GM18870 (cell line): Measurements from ENCODE around the gene ALKBH2.
A peak's percentile ranks its signal among the peaks of the same experiment; 100 is the strongest.

ENCODE experiments used
- ATAC-seq: cut with Tn5 transposase; IDR thresholded peaks from one replicate; pipeline ENCODE4 v1.9.1; 2021; ENCODE audit warnings: moderate library complexity; ENCODE audit not compliant: unreplicated experiment

ALKBH2 gene

GRCh38 chr12:109114644-109115043 lies 21.4 kb upstream of the ALKBH2 start:
- no peak for ATAC-seq

GRCh38 chr12:109113661-109114321 lies 20.5 kb upstream of the ALKBH2 start:
- ATAC-seq = no peak

GRCh38 chr12:109112720-109113465 lies 19.6 kb upstream of the ALKBH2 start:
- ATAC-seq = no peak

- no peak for ATAC-seq
Observed at GRCh38 chr12:109110988-109111495, 17.8 kb upstream of the ALKBH2 start.

GRCh38 chr12:109109746-109110350 lies 16.6 kb upstream of the ALKBH2 start:
- no peak for ATAC-seq

- ATAC-seq = no peak
Observed at GRCh38 chr12:109105176-109105575, 11.9 kb upstream of the ALKBH2 start.

GRCh38 chr12:109102491-109102890 lies 9.2 kb upstream of the ALKBH2 start:
- ATAC-seq = no peak

- no peak for ATAC-seq
Observed at GRCh38 chr12:109100741-109101140, 7.5 kb upstream of the ALKBH2 start.

GRCh38 chr12:109099431-109100020 lies 6.3 kb upstream of the ALKBH2 start:
- ATAC-seq = no peak

- ATAC-seq = no peak
Observed at GRCh38 chr12:109098651-109099050, 5.4 kb upstream of the ALKBH2 start.

- ATAC-seq = peak; percentile 31
Observed at GRCh38 chr12:109098183-109098604, 4.9 kb upstream of the ALKBH2 start.

- ATAC-seq = peak; percentile 56
Observed at GRCh38 chr12:109097435-109098182, 4.3 kb upstream of the ALKBH2 start, which contains the start of gene UNG. UNG (plus strand) TSS chr12:109097597; CDS start chr12:109097680, 83 bp downstream.

GRCh38 chr12:109097140-109097434 lies 3.8 kb upstream of the ALKBH2 start:
- ATAC-seq = no peak

- no peak for ATAC-seq
Observed at GRCh38 chr12:109092497-109093021, 713 bp downstream of the ALKBH2 start.

- ATAC-seq = no peak
Observed at GRCh38 chr12:109089683-109090082, 3.6 kb downstream of the ALKBH2 start.

- ATAC-seq = no peak
Observed at GRCh38 chr12:109088818-109089217, 4.5 kb downstream of the ALKBH2 start.

GRCh38 chr12:109087250-109087649 lies 6.0 kb downstream of the ALKBH2 start:
- ATAC-seq = no peak

GRCh38 chr12:109085590-109085989 lies 7.7 kb downstream of the ALKBH2 start:
- ATAC-seq = no peak

- ATAC-seq = no peak
Observed at GRCh38 chr12:109084425-109084824, 8.8 kb downstream of the ALKBH2 start.

- ATAC-seq = no peak
Observed at GRCh38 chr12:109082751-109083150, 10.5 kb downstream of the ALKBH2 start.

GRCh38 chr12:109074866-109075265 lies 18.4 kb downstream of the ALKBH2 start:
- no peak for ATAC-seq
